HG02870 (cell line): Measurements from ENCODE around the gene PSAPL1.

ENCODE experiments used
- ATAC-seq: cut with Tn5 transposase; IDR thresholded peaks from one replicate; pipeline ENCODE4 v1.9.1; 2021; ENCODE audit warnings: mild to moderate bottlenecking, moderate library complexity; ENCODE audit not compliant: unreplicated experiment

Gene PSAPL1

DNA sequence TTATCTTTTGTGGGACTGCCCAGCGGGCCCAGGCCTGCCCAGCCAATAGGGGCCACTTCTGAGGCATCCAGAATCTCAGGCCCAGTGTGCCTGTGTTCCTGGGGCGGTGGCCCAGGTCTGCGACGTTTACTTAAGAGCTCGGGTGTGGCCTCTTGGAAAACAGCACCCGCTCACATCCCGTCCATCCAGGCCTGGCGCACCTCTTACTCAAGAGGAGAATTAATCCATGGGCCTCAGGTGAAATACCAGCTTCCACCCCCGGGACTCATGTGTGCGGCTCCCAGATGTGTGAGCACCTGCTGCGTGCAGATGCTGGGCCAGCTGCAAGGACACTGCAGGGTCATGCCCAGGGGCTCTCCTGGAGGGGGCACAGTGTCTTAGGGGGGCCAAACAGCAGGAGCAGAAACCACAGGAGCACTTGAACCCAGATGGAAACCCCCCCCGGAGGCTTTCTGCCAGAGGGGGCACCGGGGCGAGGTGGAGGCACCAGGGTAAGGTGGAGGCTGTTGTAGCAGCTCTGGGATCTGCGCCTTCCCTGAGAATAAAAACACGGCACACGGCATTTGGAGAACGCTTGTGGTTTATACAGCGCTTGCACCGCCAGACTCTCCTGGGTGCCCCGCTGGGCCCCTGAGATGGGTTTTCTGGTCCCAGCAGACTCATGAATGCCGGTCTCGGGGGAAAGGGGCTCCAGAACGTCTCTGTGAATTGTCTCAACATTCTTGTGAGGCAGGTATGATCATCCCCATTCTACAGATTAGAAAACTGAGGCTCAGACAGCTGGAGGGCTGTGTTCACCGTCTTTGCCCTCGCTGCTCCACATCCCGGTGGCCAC is 2.8 kb downstream of the PSAPL1 start:
- ATAC-seq = no peak

GRCh38 chr4:7430965-7431695 is 3.6 kb downstream of the PSAPL1 start:
- ATAC-seq = no peak

GRCh38 chr4:7430368-7430964 is 4.3 kb downstream of the PSAPL1 start:
- no peak for ATAC-seq

- no peak for ATAC-seq
Measured at GRCh38 chr4:7429601-7430078, 5.1 kb downstream of the PSAPL1 start.

DNA sequence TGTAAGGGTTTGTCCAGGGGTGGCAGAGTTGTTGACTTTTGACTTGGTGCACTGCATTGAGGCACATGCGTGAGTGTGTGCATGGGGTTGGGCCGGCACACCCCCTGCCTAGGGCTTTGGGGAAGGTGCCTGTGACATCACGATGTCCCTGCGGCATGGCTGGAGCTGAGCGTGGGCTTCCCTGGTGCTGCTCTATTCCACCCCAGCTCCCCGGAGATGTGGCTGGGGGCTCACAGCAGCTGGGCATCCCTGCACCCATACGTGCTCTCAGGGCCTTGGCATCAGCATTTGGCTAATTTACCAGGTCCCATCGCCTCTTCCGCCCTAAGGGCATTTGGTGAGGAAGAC is 5.7 kb downstream of the PSAPL1 start:
- no peak for ATAC-seq

DNA sequence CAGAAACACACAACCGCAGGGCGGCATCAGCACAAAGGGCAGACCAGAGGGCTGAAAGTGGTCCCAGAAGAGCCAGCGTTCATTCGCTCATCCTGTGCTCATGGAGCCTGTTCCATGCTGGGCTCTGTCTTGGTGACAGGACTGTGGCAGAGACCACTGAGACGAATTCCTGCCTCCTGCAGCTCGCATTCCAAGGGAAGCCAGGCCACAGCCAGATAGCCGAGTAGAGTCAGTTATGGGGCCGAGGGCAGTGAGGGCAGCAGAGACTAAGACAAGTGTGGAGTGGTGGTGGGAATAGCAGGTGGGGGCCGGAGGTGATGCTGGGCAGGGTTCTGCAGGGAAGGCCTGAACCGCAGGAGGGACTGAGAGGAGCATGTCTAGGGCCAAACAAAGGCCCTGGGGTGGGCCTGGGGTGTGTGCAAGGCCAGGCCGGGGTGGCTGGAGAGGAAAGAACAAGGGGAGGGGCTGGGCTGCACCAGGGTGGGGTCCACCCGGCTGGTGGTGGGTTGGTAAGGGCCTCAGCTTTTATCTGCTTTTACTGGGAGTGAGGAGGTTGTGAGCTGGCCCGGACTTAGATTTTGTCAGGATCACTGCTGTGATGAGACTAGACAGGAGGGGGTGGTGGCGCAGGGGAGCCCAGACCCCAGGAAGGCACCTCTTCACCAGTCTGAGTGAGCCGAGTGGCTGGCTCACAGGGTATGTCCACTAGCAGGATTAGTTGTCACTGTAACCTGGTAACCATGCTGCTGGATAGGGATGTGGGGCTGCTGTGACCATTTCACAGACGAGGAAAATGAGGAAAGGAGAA is 6.3 kb downstream of the PSAPL1 start:
- ATAC-seq = no peak

DNA sequence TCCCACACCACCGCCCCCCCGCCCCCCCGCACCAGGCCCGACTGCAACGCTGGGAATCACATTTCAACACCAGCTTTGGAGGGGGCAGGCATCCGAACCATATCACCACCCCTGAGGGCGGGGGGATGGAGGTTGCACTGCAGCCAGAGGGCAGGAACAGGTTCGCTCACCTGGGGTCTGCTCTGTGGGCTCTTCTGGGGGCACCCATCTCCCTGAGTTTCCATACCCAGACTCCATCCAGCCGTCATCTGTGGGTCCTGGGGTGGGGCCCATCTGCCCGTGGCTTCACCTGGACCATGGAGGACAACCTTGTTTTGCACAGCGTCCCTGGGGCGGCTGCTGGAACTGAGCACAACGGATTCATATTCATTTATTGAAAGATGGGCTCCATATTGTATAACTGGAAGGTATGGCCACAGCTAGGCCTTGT is 6.9 kb downstream of the PSAPL1 start:
- ATAC-seq = no peak

DNA sequence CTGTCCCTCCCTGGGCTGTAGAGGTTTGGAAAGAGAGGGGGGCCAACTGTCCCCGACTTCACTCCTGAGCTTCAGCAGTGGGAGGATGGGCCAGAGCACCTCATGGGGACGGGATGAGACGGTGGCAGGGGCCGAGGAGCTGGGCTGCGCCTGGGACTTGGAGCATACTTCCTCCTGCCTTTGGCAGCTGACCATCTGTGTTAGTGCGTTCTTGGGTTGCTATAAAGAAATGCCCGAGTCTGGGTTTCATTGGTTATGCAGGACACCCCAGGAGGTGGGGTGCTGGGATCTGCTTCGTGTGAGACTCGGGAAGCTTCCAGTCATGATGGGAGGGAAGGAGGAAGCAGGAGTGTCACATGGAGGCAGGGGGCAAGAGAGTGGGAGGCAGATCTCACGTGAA is 7.4 kb downstream of the PSAPL1 start:
- no peak for ATAC-seq

DNA sequence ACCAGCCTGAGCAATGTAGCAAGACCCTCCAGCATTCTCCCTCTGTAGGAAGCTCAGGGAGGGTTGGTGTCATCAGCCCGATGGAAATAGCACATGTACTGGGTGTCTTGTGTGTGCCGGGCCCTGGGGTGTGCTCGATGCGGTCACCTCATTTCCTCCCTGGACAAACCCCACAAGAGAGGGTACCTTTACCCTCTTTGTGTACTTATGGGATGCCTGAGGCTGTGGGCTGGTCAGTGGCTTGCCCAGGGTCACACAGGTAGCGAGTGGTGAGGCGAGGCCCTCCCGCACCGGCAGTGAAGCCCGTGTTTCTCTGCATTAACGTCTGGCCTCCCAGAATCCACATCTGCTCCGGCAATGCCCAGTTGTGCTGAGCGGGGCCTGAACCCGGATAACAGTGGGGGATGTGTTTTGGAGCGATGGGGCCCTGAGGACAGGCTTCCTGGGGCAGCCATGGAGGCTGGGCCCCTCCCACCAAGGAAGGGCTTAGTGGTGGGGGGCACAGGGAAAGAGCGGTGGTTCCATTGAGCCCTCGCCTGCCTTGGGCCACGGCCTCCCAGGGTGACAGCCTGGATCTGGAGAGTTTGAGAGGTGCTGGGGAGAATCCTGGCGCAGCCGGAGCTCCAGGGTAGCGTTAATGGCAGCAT is 8.1 kb downstream of the PSAPL1 start:
- ATAC-seq = no peak

DNA sequence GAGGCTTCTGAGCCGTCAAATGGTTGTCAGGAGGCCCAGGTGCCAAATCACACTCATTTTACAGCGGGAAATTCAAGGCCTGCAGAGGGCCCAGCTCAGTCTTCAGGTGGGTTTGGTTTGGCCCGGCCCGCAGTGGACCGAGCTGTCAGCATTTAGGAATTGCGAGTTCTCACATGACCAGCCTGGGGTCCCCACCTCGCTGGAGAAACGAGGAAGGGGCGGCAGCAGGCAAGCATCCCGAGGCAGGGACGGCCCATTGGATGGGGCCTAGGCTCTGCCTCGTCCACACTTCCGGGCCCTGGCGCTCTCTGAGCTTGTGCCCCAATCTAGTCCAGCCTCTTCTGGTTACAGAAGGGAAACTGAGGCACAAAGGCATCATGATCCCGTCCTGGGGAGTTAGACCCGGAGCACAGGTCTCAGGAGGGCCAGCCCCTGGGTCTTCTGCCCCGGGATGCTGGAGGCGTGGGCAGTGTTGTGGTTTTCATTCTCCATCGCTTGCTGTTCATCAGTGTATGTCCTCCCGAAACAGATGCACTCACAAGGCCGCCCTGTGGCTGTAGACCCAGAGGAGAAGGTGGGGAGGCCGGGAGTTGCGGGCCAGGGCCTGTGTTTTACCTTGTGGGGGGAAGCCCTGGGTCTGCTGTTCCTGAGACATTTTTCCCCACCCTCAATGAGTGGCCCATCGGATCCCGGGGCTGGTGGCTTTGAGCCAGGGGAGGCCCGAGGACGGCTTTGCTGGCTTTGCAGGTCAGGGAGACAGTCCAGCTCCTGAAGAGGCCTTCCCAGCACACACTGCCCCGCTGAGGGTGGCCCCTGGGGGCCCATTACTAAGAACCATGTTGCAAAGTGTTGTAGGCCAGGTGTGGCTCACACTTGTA is 8.9 kb downstream of the PSAPL1 start:
- no peak for ATAC-seq

DNA sequence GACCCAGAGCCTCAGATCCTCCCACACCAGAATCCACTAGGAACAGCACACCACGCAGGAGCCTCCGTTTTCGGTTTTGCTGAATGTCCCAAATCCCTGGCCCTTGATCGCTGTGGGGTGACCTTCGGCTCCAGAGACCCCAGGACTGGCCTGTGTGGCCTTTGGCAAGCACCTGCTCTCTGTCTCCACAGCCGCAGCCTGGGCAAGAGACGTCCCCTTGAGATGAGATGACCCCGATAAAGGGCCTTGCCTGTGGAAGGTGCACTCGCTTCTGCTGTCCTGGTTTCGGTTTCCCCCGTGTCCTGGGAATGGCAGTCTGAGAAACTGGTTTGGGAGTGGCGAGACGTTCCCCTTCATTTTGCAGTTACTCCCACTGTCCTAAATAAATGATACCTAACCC is 9.6 kb downstream of the PSAPL1 start:
- no peak for ATAC-seq

DNA sequence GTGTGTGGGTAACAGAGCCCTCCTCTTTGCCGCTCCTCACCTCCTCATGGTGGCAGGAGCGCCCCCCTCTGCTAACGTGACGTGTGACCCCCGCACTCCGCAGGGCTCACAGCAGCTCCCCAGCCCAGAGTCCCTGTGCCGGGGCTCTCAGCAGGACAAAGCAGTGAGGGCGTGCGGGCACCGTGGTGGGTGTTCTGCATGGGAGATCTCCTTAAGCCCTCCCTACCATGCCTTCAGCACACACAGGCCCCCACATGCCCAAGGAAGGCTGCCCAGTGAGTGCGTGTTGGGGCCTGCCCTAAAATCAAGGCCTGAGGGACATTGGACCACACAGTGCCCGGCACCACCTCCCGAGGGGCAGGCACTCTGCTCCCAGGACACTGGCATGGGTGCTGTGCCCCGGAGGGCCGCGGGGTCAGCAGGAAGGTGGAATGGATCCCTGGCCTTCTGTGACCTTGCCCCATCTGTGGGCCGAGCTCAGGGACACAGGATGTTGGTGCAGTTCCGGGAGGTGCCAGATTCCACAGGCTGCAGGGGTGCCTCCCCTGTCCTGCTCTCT is 10.1 kb downstream of the PSAPL1 start:
- ATAC-seq = no peak

GRCh38 chr4:7423801-7424552 is 10.8 kb downstream of the PSAPL1 start:
- no peak for ATAC-seq

GRCh38 chr4:7423391-7423790 is 11.3 kb downstream of the PSAPL1 start:
- no peak for ATAC-seq

DNA sequence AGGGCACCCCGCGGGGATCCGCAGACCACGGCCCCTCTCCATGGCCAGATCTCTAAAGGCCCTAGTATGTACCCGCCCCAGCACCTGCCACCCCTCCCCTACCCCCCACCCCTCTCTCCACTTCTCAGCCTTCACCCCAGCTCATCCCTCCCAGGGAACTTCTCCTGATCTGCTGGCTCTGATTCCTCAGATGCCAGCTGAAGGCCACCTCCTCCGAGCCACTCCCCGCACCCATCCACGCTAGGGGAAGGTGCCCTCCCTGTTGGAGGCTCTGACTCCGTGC is 11.9 kb downstream of the PSAPL1 start:
- no peak for ATAC-seq

GRCh38 chr4:7422151-7422897 is 12.4 kb downstream of the PSAPL1 start:
- ATAC-seq = no peak

DNA sequence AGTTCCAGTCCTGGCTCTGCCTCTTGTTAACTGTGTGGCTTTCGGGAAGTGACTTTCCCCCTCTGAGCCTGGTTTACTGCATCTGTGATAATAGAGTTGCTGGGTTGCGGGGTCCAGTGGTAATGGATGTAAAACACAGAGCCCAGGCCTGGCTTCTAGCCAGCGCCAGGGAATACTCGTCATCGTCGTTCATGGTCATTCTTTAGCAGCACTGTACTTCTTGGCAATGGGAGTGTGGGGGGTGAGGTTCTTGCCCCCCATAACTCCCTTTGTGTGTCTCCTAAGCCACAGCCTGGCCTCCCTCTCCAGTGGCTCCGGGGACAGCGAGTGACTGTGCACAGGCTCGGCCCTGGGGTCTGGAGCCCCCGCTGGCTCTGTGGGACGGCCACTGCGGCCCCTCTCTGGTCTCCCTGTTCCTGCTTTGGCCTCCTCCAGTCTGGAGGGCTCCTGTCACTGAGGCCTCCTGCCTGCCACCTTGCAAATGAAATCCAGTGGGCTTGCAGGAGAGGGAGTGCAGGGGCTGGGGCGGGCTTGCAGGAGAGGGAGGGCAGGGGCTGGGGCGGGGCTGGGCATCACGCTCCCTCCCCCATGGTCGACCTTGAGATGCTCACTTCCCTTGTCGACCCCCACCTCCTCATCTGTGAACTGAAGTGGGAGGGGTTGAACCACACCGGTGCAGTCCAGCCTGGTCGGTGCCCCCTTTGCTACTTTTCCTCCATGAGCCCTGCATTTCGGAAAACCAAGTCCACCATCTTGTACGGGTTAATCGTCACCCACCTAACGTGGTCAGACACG is 13.2 kb downstream of the PSAPL1 start:
- no peak for ATAC-seq
